ENCODE results near the gene TACR1.
"Not testable (repeated sequence)": the region's sequence is repeated elsewhere in the genome, so short reads cannot be mapped to it uniquely, and the experiment has no call there.

TACR1 gene

GRCh38 chr2:75088791-75089190, 110.5 kb downstream of the TACR1 start:
- DNase-seq (ENCODE audit: low read depth): no peak

- no peak for DNase-seq (ENCODE audit: low read depth)
Observed at GRCh38 chr2:75087736-75088135, 111.6 kb downstream of the TACR1 start.

- DNase-seq (ENCODE audit: low read depth): no peak
Observed at GRCh38 chr2:75079575-75079974, 119.7 kb downstream of the TACR1 start.

- no peak for DNase-seq (ENCODE audit: low read depth)
Observed at GRCh38 chr2:75077909-75078308, 121.4 kb downstream of the TACR1 start.

GRCh38 chr2:75076088-75076487, 123.2 kb downstream of the TACR1 start:
- no peak for DNase-seq (ENCODE audit: low read depth)

- DNase-seq (ENCODE audit: low read depth): no peak
Observed at GRCh38 chr2:75074708-75075107, 124.6 kb downstream of the TACR1 start.

GRCh38 chr2:75074228-75074627, 125.1 kb downstream of the TACR1 start:
- DNase-seq (ENCODE audit: low read depth): no peak

- no peak for DNase-seq (ENCODE audit: low read depth)
Observed at GRCh38 chr2:75071766-75072165, 127.6 kb downstream of the TACR1 start.

GRCh38 chr2:75068546-75068945, 130.8 kb downstream of the TACR1 start:
- no peak for DNase-seq (ENCODE audit: low read depth)

GRCh38 chr2:75067506-75067905, 131.8 kb downstream of the TACR1 start:
- no peak for DNase-seq (ENCODE audit: low read depth)

- no peak for DNase-seq (ENCODE audit: low read depth)
Observed at GRCh38 chr2:75066121-75066902, 133.0 kb downstream of the TACR1 start.

- no peak for DNase-seq (ENCODE audit: low read depth)
Observed at GRCh38 chr2:75065402-75066008, 133.8 kb downstream of the TACR1 start.

GRCh38 chr2:75064691-75065396, 134.5 kb downstream of the TACR1 start:
- DNase-seq (ENCODE audit: low read depth): no peak

- no peak for DNase-seq (ENCODE audit: low read depth)
Observed at GRCh38 chr2:75063906-75064305, 135.4 kb downstream of the TACR1 start.

- DNase-seq (ENCODE audit: low read depth): no peak
Observed at GRCh38 chr2:75058427-75058826, 140.9 kb downstream of the TACR1 start.

GRCh38 chr2:75057150-75057549, 142.2 kb downstream of the TACR1 start:
- DNase-seq (ENCODE audit: low read depth): not testable (repeated sequence)

GRCh38 chr2:75055820-75056675, 143.3 kb downstream of the TACR1 start:
- DNase-seq (ENCODE audit: low read depth): peak; percentile 50

GRCh38 chr2:75055142-75055819, 144.0 kb downstream of the TACR1 start:
- DNase-seq (ENCODE audit: low read depth): no peak

GRCh38 chr2:75054296-75054695, 145.0 kb downstream of the TACR1 start:
- no peak for DNase-seq (ENCODE audit: low read depth)

GRCh38 chr2:75053484-75054112, 145.7 kb downstream of the TACR1 start:
- DNase-seq (ENCODE audit: low read depth): no peak

- peak; percentile 61 for DNase-seq (ENCODE audit: low read depth)
Observed at GRCh38 chr2:75047992-75048625, 151.2 kb downstream of the TACR1 start.

Data from GM04504 (cell line).